Hepatocyte (in vitro differentiated cells): Measurements from ENCODE around the gene ACSBG1. TPM values are rescaled to one million over a fixed set of nuclear protein-coding genes. Genes with fewer than 3 reads are reported as not detected.

Experiments used
- DNase-seq: peaks from one replicate; pipeline ENCODE4 v3.0.0-alpha.2; 2016; ENCODE audit warnings: low spot score
- H2AFZ ChIP-seq: fragments of 200-600 bp; sonication (generic); 2 replicates; pipeline ENCODE4 v1.6.0; 2016; ENCODE audit warnings: antibody characterized with exemption, mild to moderate bottlenecking
- H3K27ac ChIP-seq: fragments of 200-600 bp; sonication (generic); 2 replicates; pipeline ENCODE4 v1.5.1; 2016; ENCODE audit warnings: mild to moderate bottlenecking
- H3K27me3 ChIP-seq: fragments of 200-600 bp; sonication (generic); 2 replicates; pipeline ENCODE4 v1.6.1; 2016
- H3K36me3 ChIP-seq: fragments of 200-600 bp; sonication (generic); replicated peaks from 2 replicates; pipeline ENCODE4 v1.5.1; 2016; ENCODE audit warnings: low read depth; ENCODE audit not compliant: insufficient read depth
- H3K4me1 ChIP-seq: fragments of 200-600 bp; sonication (generic); 2 replicates; pipeline ENCODE4 v1.5.1; 2016; ENCODE audit warnings: mild to moderate bottlenecking, moderate library complexity; ENCODE audit not compliant: insufficient read depth
- H3K4me2 ChIP-seq: fragments of 200-600 bp; sonication (generic); 2 replicates; pipeline ENCODE4 v1.6.0; 2016
- H3K4me3 ChIP-seq: fragments of 200-600 bp; sonication (generic); 2 replicates; pipeline ENCODE4 v1.5.1; 2016; ENCODE audit warnings: mild to moderate bottlenecking
- H3K79me2 ChIP-seq: fragments of 200-600 bp; sonication (generic); 2 replicates; pipeline ENCODE4 v1.6.0; 2017; ENCODE audit warnings: mild to moderate bottlenecking
- H3K9me2 ChIP-seq: fragments of 200-600 bp; sonication (generic); replicated peaks from 2 replicates; pipeline ENCODE4 v1.6.0; 2017; ENCODE audit warnings: mild to moderate bottlenecking; ENCODE audit not compliant: insufficient read depth
- H3K9me3 ChIP-seq: fragments of 200-600 bp; sonication (generic); 2 replicates; pipeline ENCODE4 v1.5.1; 2016; ENCODE audit warnings: low read depth, mild to moderate bottlenecking
- H4K20me1 ChIP-seq: fragments of 200-600 bp; sonication (generic); 2 replicates; pipeline ENCODE4 v1.6.0; 2016; ENCODE audit warnings: mild to moderate bottlenecking; ENCODE audit not compliant: insufficient read depth, poor library complexity, severe bottlenecking
- CTCF ChIP-seq: fragments of 200-600 bp; sonication (generic); IDR thresholded peaks from 2 replicates; pipeline ENCODE4 v1.5.1; 2016; ENCODE audit warnings: antibody characterized with exemption, mild to moderate bottlenecking; ENCODE audit not compliant: poor library complexity
- EZH2 ChIP-seq: fragments of 200-600 bp; sonication (generic); IDR thresholded peaks from 2 replicates; pipeline ENCODE4 v1.6.1; 2016; ENCODE audit warnings: antibody characterized with exemption, mild to moderate bottlenecking, borderline replicate concordance
- EZH2phosphoT487 ChIP-seq: fragments of 200-600 bp; sonication (generic); IDR thresholded peaks from one replicate; pipeline ENCODE4 v1.6.1; 2018; ENCODE audit warnings: antibody characterized with exemption, mild to moderate bottlenecking, low read depth, moderate library complexity; ENCODE audit not compliant: unreplicated experiment, severe bottlenecking
- WGBS: methylation state at CpG from one replicate; pipeline ENCODE4 v1.1.6; 2016; ENCODE audit warnings: low lambda C conversion rate; ENCODE audit errors: missing lambda C conversion rate; 5-methylcytosine and 5-hydroxymethylcytosine counted together
- polyA plus RNA-seq: library from polyadenylated mRNA; unstranded; fragments of >200 nt; fragmentation: Nextera tagmentation; extraction: Ambion mirVana; gene quantifications from 2 replicates; pipeline ENCODE4 v1.2.1, GENCODE V29; 2016
- total RNA-seq: library from RNA; depleted of rRNA; stranded (reverse); fragments of >200 nt; gene quantifications from 2 replicates; pipeline ENCODE4 v1.2.3, GENCODE V29; 2014

Gene ACSBG1
- total and polyA plus RNA-seq, 2 experiments from 2014 or later = 0.10 to 0.93 TPM

GRCh38 chr15:78178064-78178463 lies 56.3 kb downstream of the ACSBG1 start:
- H3K79me2 ChIP-seq = no peaks in the 10 kb centered on the region
- no peaks in the 10 kb centered on the region for H4K20me1 ChIP-seq
- no peaks in the 10 kb centered on the region for H3K27me3 ChIP-seq
- H3K4me1 ChIP-seq = no peaks in the 10 kb centered on the region
- H3K9me3 ChIP-seq = no peaks in the 10 kb centered on the region
- H3K27ac ChIP-seq = no peak overlapping the region
- H3K36me3 ChIP-seq = no peaks in the 10 kb centered on the region
- WGBS = 91% methylated on average over 6 of the region's 6 CpGs
- TF ChIP-seq CTCF (no peak), EZH2phosphoT487 (no peak), EZH2 (no peak)
- no peaks in the 10 kb centered on the region for H3K9me2 ChIP-seq
- H3K4me2 ChIP-seq = no peak overlapping the region
- no peak overlapping the region for H3K4me3 ChIP-seq
- H2AFZ ChIP-seq = no peak overlapping the region
- no peak for DNase-seq

GRCh38 chr15:78177447-78177873 lies 56.9 kb downstream of the ACSBG1 start:
- H3K27ac ChIP-seq = no peak overlapping the region
- H4K20me1 ChIP-seq = no peaks in the 10 kb centered on the region
- H3K9me3 ChIP-seq = no peaks in the 10 kb centered on the region
- H3K4me1 ChIP-seq = no peaks in the 10 kb centered on the region
- no peak for TF ChIP-seq EZH2
- peak; percentile 68 for TF ChIP-seq CTCF
- no peak for TF ChIP-seq EZH2phosphoT487
- H3K9me2 ChIP-seq = no peaks in the 10 kb centered on the region
- H3K4me3 ChIP-seq = no peak overlapping the region
- H3K27me3 ChIP-seq = no peaks in the 10 kb centered on the region
- H3K36me3 ChIP-seq = no peaks in the 10 kb centered on the region
- 36% methylated on average over 12 of the region's 12 CpGs for WGBS
- no peaks in the 10 kb centered on the region for H3K79me2 ChIP-seq
- H2AFZ ChIP-seq = no peak overlapping the region
- no peak overlapping the region for H3K4me2 ChIP-seq
- peak; percentile 44 for DNase-seq

GRCh38 chr15:78175330-78175729 lies 59.0 kb downstream of the ACSBG1 start:
- no peaks in the 10 kb centered on the region for H3K79me2 ChIP-seq
- 59% methylated on average over 2 of the region's 2 CpGs for WGBS
- H3K9me2 ChIP-seq = no peaks in the 10 kb centered on the region
- no peaks in the 10 kb centered on the region for H3K36me3 ChIP-seq
- no peak overlapping the region for H3K27ac ChIP-seq
- H3K4me1 ChIP-seq = no peaks in the 10 kb centered on the region
- H3K4me3 ChIP-seq = no peak overlapping the region
- no peak overlapping the region for H3K4me2 ChIP-seq
- H3K27me3 ChIP-seq = no peaks in the 10 kb centered on the region
- H2AFZ ChIP-seq = no peak overlapping the region
- no peak for DNase-seq
- no peaks in the 10 kb centered on the region for H3K9me3 ChIP-seq
- H4K20me1 ChIP-seq = no peaks in the 10 kb centered on the region
- no peak for TF ChIP-seq EZH2phosphoT487
- no peak for TF ChIP-seq CTCF
- no peak for TF ChIP-seq EZH2

GRCh38 chr15:78174401-78174800 lies 60.0 kb downstream of the ACSBG1 start:
- Histone ChIP-seq H3K4me3 (no peak overlapping the region), H3K4me2 (no peak overlapping the region), H3K4me1 (no peaks in the 10 kb centered on the region), H3K36me3 (no peaks in the 10 kb centered on the region), H3K9me3 (no peaks in the 10 kb centered on the region), H4K20me1 (no peaks in the 10 kb centered on the region), H3K27ac (no peak overlapping the region), H3K79me2 (no peaks in the 10 kb centered on the region), H2AFZ (no peak overlapping the region), H3K9me2 (no peaks in the 10 kb centered on the region), H3K27me3 (no peaks in the 10 kb centered on the region)
- no peak for TF ChIP-seq CTCF
- no peak for TF ChIP-seq EZH2
- TF ChIP-seq EZH2phosphoT487 = no peak
- no peak for DNase-seq
- 91% methylated on average over 9 of the region's 9 CpGs for WGBS
